Astrocyte (in vitro differentiated cells and primary cell): ENCODE results near the gene DCP1B. TPM values are rescaled to one million over a fixed set of nuclear protein-coding genes. Genes with fewer than 3 reads are reported as not detected.

ENCODE experiments used
- DNase-seq: peaks from one replicate; pipeline ENCODE4 v3.0.0-alpha.2; 2010; ENCODE audit warnings: low read depth
- FAIRE-seq: peaks from 2 replicates; lab custom pipeline; 2011; peaks lifted over from hg19 to GRCh38; lab: Jason Lieb, UNC
- H2AFZ ChIP-seq: 2 replicates; pipeline ENCODE4 v1.6.0; 2012; ENCODE audit warnings: low read depth, low read length, inconsistent platforms
- H3K27ac ChIP-seq: 2 replicates; pipeline ENCODE4 v1.5.1; 2011; ENCODE audit warnings: low read depth, low read length, inconsistent platforms
- H3K27me3 ChIP-seq: 2 replicates; pipeline ENCODE4 v1.6.0; 2011; ENCODE audit warnings: low read length, inconsistent platforms; ENCODE audit not compliant: insufficient read depth
- H3K36me3 ChIP-seq: 2 replicates; pipeline ENCODE4 v1.5.1; 2011; ENCODE audit warnings: low read length, inconsistent platforms; ENCODE audit not compliant: insufficient read depth
- H3K4me1 ChIP-seq: 2 replicates; pipeline ENCODE4 v1.5.1; 2011; ENCODE audit warnings: low read length, inconsistent platforms; ENCODE audit not compliant: insufficient read depth
- H3K4me2 ChIP-seq: 2 replicates; pipeline ENCODE4 v1.6.0; 2012; ENCODE audit warnings: low read length, inconsistent platforms
- H3K4me3 ChIP-seq: 2 replicates; pipeline ENCODE4 v1.5.1; 2011; ENCODE audit warnings: low read depth, mild to moderate bottlenecking, low read length, inconsistent platforms; ENCODE audit not compliant: insufficient read depth
- H3K79me2 ChIP-seq: 2 replicates; pipeline ENCODE4 v1.6.0; 2012; ENCODE audit warnings: mild to moderate bottlenecking, low read length, inconsistent platforms; ENCODE audit not compliant: insufficient read depth
- H3K9ac ChIP-seq: 2 replicates; pipeline ENCODE4 v1.6.0; 2012; ENCODE audit warnings: mild to moderate bottlenecking, low read length, inconsistent platforms
- H3K9me3 ChIP-seq: 2 replicates; pipeline ENCODE4 v1.5.1; 2012; ENCODE audit warnings: low read depth, mild to moderate bottlenecking, low read length, inconsistent platforms; ENCODE audit not compliant: insufficient read depth
- H4K20me1 ChIP-seq: 2 replicates; pipeline ENCODE4 v1.6.0; 2012; ENCODE audit warnings: low read length, inconsistent platforms; ENCODE audit not compliant: insufficient read depth
- H3K27ac Mint-ChIP-seq: one replicate; pipeline ENCODE4 v1.8.0; 2021; ENCODE audit warnings: mild to moderate bottlenecking, mixed read lengths; ENCODE audit not compliant: unreplicated experiment
- H3K27me3 Mint-ChIP-seq: one replicate; pipeline ENCODE4 v1.8.0; 2021; ENCODE audit warnings: low read depth, mixed read lengths; ENCODE audit not compliant: unreplicated experiment
- H3K36me3 Mint-ChIP-seq: one replicate; pipeline ENCODE4 v1.8.0; 2021; ENCODE audit warnings: low read depth, mixed read lengths; ENCODE audit not compliant: unreplicated experiment
- H3K4me1 Mint-ChIP-seq: one replicate; pipeline ENCODE4 v1.8.0; 2021; ENCODE audit warnings: low read depth, mixed read lengths; ENCODE audit not compliant: unreplicated experiment
- H3K4me3 Mint-ChIP-seq: one replicate; pipeline ENCODE4 v1.8.0; 2021; ENCODE audit warnings: mild to moderate bottlenecking, moderate library complexity, mixed read lengths; ENCODE audit not compliant: unreplicated experiment
- H3K9me3 Mint-ChIP-seq: one replicate; pipeline ENCODE4 v1.8.0; 2021; ENCODE audit warnings: mild to moderate bottlenecking, mixed read lengths; ENCODE audit not compliant: unreplicated experiment
- CTCF ChIP-seq: IDR thresholded peaks from 2 replicates; pipeline ENCODE4 v1.5.1; 2011; ENCODE audit warnings: low read depth, mild to moderate bottlenecking, inconsistent platforms, low read length, moderate library complexity; ENCODE audit not compliant: insufficient read depth
- EZH2 ChIP-seq: IDR thresholded peaks from 2 replicates; pipeline ENCODE4 v1.6.1; 2012; ENCODE audit warnings: mild to moderate bottlenecking, low read length, inconsistent platforms; ENCODE audit not compliant: insufficient read depth
- total RNA-seq: library from RNA; stranded (reverse); gene quantifications from 2 replicates; pipeline ENCODE4 v1.2.1, GENCODE V29; 2021

Gene DCP1B
- total RNA-seq, 1 donor from 2014 or later: 13.1 TPM

GRCh38 chr12:1927751-1928351, 76.4 kb downstream of the DCP1B start:
- TF ChIP-seq CTCF (no peak), EZH2 (no peak)

GRCh38 chr12:1927051-1927680, 77.1 kb downstream of the DCP1B start:
- H2AFZ ChIP-seq: no peak overlapping the region
- Mint-ChIP-seq H3K27ac (no peak overlapping the region), H3K36me3 (no peaks in the 10 kb centered on the region), H3K9me3 (no peaks in the 10 kb centered on the region), H3K4me3 (no peak overlapping the region), H3K4me1 (no peaks in the 10 kb centered on the region), H3K27me3 (peaks cover 55% of the 10 kb centered on the region)
- no peak overlapping the region for H3K4me2 ChIP-seq
- no peak overlapping the region for H3K9ac ChIP-seq
- no peaks in the 10 kb centered on the region for H3K9me3 ChIP-seq
- no peak overlapping the region for H3K27ac ChIP-seq
- H3K4me1 ChIP-seq: peaks cover 2% of the 10 kb centered on the region
- no peaks in the 10 kb centered on the region for H4K20me1 ChIP-seq
- DNase-seq (no peak), FAIRE-seq (no peak)
- H3K4me3 ChIP-seq: no peak overlapping the region
- no peak for TF ChIP-seq CTCF
- no peaks in the 10 kb centered on the region for H3K79me2 ChIP-seq
- no peaks in the 10 kb centered on the region for H3K36me3 ChIP-seq
- peaks cover 17% of the 10 kb centered on the region for H3K27me3 ChIP-seq

More at GRCh38 chr12:1927751-1928351, 76.4 kb downstream of the DCP1B start:
- no peaks in the 10 kb centered on the region for H3K36me3 ChIP-seq
- peaks cover 5% of the 10 kb centered on the region for H3K4me1 Mint-ChIP-seq
- H3K9me3 Mint-ChIP-seq: no peaks in the 10 kb centered on the region
- H3K27me3 Mint-ChIP-seq: peaks cover 57% of the 10 kb centered on the region
- peaks cover 3% of the 10 kb centered on the region for H4K20me1 ChIP-seq
- H3K27ac Mint-ChIP-seq: no peak overlapping the region
- no peak overlapping the region for H3K9ac ChIP-seq
- no peak overlapping the region for H2AFZ ChIP-seq
- no peak overlapping the region for H3K27ac ChIP-seq
- H3K27me3 ChIP-seq: peaks cover 17% of the 10 kb centered on the region
- peaks cover 9% of the 10 kb centered on the region for H3K4me1 ChIP-seq
- no peaks in the 10 kb centered on the region for H3K36me3 Mint-ChIP-seq
- H3K4me3 ChIP-seq: no peak overlapping the region
- no peaks in the 10 kb centered on the region for H3K79me2 ChIP-seq
- H3K4me3 Mint-ChIP-seq: no peak overlapping the region
- no peak overlapping the region for H3K4me2 ChIP-seq
- FAIRE-seq (no peak), DNase-seq (no peak)
- H3K9me3 ChIP-seq: no peaks in the 10 kb centered on the region

GRCh38 chr12:1926251-1926657, 78.0 kb downstream of the DCP1B start:
- Histone ChIP-seq H3K79me2 (no peaks in the 10 kb centered on the region), H3K9me3 (no peaks in the 10 kb centered on the region), H3K4me2 (no peak overlapping the region), H3K4me1 (no peaks in the 10 kb centered on the region), H3K27me3 (peaks cover 17% of the 10 kb centered on the region), H3K4me3 (no peak overlapping the region), H3K27ac (no peak overlapping the region), H3K36me3 (no peaks in the 10 kb centered on the region), H4K20me1 (no peaks in the 10 kb centered on the region), H2AFZ (no peak overlapping the region), H3K9ac (no peak overlapping the region)
- FAIRE-seq (no peak), DNase-seq (no peak)
- TF ChIP-seq EZH2 (no peak), CTCF (no peak)
- Mint-ChIP-seq H3K36me3 (no peaks in the 10 kb centered on the region), H3K4me1 (no peaks in the 10 kb centered on the region), H3K9me3 (no peaks in the 10 kb centered on the region), H3K27ac (no peak overlapping the region), H3K27me3 (peaks cover 51% of the 10 kb centered on the region), H3K4me3 (no peak overlapping the region)
